ENCODE measurements around the gene FUBP3. TPM values are rescaled to one million over a fixed set of nuclear protein-coding genes. Genes with fewer than 3 reads are reported as not detected.

Gene FUBP3
- total and polyA plus RNA-seq, 2 experiments from 2014 or later = 42.5 to 74.8 TPM

- TF ChIP-seq ZNF462 (CRISPR knock-in tag; IDR thresholded peaks at IDR 0.05) (no peak), EZH2 (IDR thresholded peaks at IDR 0.05; ENCODE audit: low read depth, unreplicated experiment) (no peak), STAT1 (IDR thresholded peaks at IDR 0.05; ENCODE audit: unreplicated experiment) (no peak), CREB1 (CRISPR knock-in tag; IDR thresholded peaks at IDR 0.05; ENCODE audit: low read depth) (no peak), JUNB (IDR thresholded peaks at IDR 0.05; ENCODE audit: unreplicated experiment) (no peak), POLR2AphosphoS5 (IDR thresholded peaks at IDR 0.05; ENCODE audit: low read depth) (no peak), CTCF (conservative IDR thresholded peaks at IDR 0.05; ENCODE audit: low read depth in 2 of 2) (no peak), ZNF331 (CRISPR knock-in tag; IDR thresholded peaks at IDR 0.05; ENCODE audit: low read depth) (no peak), EZH2phosphoT487 (IDR thresholded peaks at IDR 0.05; ENCODE audit: unreplicated experiment) (no peak), NANOG (IDR thresholded peaks at IDR 0.05; ENCODE audit: borderline replicate concordance) (no peak)
Observed at GRCh38 chr9:130632081-130632710, 52.8 kb downstream of the FUBP3 start (continued).
